ENCODE data around the gene RBFOX2. TPM values are rescaled to one million over a fixed set of nuclear protein-coding genes. Genes with fewer than 3 reads are reported as not detected.

Gene RBFOX2
- total and polyA plus RNA-seq, 2 of the 13 experiments (the other 11 are each of a cell fraction or from before 2014, with no cell fraction given), result 37.3 to 40.4 TPM

DNA sequence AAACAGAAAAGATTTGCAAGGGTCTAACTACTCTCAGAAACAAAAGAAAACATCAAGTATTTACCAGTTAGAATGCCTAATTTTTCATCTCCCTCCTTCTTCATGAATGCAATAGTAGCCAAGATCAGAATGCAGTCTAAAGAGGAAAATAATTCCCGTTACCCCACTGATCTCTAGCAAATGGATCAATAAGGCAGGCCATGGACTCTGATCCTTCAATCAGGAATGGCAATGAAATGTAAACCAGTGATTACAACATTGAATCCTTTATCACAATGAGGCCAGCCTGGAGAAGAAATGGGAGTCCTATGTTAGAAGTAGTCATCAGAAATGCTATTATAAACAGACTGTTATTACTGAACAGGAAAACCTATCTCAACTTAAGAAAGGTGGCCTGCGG is 204.4 kb downstream of the RBFOX2 start (continued):
- TF ChIP-seq, protein P1, sequence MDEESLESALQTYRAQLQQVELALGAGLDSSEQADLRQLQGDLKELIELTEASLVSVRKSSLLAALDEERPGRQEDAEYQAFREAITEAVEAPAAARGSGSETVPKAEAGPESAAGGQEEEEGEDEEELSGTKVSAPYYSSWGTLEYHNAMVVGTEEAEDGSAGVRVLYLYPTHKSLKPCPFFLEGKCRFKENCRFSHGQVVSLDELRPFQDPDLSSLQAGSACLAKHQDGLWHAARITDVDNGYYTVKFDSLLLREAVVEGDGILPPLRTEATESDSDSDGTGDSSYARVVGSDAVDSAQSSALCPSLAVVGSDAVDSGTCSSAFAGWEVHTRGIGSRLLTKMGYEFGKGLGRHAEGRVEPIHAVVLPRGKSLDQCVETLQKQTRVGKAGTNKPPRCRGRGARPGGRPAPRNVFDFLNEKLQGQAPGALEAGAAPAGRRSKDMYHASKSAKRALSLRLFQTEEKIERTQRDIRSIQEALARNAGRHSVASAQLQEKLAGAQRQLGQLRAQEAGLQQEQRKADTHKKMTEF (CRISPR knock-in tag; IDR thresholded peaks at IDR 0.05), result peak; percentile 50; the same call in 1 of the 2 replicates
- TF ChIP-seq MZF1 (CRISPR knock-in tag; IDR thresholded peaks at IDR 0.05; ENCODE audit: borderline replicate concordance) (no peak), ZFP41 (CRISPR knock-in tag; IDR thresholded peaks at IDR 0.05; ENCODE audit: borderline replicate concordance) (no peak), NR2F6 (IDR thresholded peaks at IDR 0.05) (peak; percentile 48; the same call in 1 of the 2 replicates), NR2F6 (CRISPR knock-in tag; IDR thresholded peaks at IDR 0.05) (peak; percentile 66; the same call in 1 of the 2 replicates), HOXA3 (CRISPR knock-in tag; IDR thresholded peaks at IDR 0.05) (no peak), FOXK2 (IDR thresholded peaks at IDR 0.05) (no peak), ZNF607 (CRISPR knock-in tag; IDR thresholded peaks at IDR 0.05; ENCODE audit: borderline replicate concordance) (no peak), ZNF615 (CRISPR knock-in tag; IDR thresholded peaks at IDR 0.05; ENCODE audit: borderline replicate concordance) (no peak), FOXP1 (IDR thresholded peaks at IDR 0.05) (no peak), FOXP1 (CRISPR knock-in tag; IDR thresholded peaks at IDR 0.05) (peak; percentile 80), ZNF761 (CRISPR knock-in tag; conservative IDR thresholded peaks at IDR 0.05) (no peak), ARNTL (CRISPR knock-in tag; IDR thresholded peaks at IDR 0.05) (no peak), HIVEP1 (CRISPR knock-in tag; IDR thresholded peaks at IDR 0.05) (no peak), ZNF562 (CRISPR knock-in tag; IDR thresholded peaks at IDR 0.05; ENCODE audit: borderline replicate concordance) (no peak)
- TF ChIP-seq, protein P2, sequence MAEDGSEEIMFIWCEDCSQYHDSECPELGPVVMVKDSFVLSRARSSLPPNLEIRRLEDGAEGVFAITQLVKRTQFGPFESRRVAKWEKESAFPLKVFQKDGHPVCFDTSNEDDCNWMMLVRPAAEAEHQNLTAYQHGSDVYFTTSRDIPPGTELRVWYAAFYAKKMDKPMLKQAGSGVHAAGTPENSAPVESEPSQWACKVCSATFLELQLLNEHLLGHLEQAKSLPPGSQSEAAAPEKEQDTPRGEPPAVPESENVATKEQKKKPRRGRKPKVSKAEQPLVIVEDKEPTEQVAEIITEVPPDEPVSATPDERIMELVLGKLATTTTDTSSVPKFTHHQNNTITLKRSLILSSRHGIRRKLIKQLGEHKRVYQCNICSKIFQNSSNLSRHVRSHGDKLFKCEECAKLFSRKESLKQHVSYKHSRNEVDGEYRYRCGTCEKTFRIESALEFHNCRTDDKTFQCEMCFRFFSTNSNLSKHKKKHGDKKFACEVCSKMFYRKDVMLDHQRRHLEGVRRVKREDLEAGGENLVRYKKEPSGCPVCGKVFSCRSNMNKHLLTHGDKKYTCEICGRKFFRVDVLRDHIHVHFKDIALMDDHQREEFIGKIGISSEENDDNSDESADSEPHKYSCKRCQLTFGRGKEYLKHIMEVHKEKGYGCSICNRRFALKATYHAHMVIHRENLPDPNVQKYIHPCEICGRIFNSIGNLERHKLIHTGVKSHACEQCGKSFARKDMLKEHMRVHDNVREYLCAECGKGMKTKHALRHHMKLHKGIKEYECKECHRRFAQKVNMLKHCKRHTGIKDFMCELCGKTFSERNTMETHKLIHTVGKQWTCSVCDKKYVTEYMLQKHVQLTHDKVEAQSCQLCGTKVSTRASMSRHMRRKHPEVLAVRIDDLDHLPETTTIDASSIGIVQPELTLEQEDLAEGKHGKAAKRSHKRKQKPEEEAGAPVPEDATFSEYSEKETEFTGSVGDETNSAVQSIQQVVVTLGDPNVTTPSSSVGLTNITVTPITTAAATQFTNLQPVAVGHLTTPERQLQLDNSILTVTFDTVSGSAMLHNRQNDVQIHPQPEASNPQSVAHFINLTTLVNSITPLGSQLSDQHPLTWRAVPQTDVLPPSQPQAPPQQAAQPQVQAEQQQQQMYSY (CRISPR knock-in tag; IDR thresholded peaks at IDR 0.05), result no peak
- TF ChIP-seq, protein P3, sequence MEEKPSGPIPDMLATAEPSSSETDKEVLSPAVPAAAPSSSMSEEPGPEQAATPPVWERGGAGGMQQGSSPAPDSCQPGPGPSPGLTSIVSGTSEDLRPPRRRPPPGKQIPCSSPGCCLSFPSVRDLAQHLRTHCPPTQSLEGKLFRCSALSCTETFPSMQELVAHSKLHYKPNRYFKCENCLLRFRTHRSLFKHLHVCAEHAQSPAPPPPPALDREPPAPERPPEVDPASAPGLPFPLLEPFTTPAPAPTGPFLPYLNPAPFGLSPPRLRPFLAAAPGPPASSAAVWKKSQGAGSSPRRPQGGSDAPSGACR (CRISPR knock-in tag; IDR thresholded peaks at IDR 0.05), result 0 out of 2 replicates have a peak, but pooled peaks have one; percentile 46
- TF ChIP-seq, protein P4, sequence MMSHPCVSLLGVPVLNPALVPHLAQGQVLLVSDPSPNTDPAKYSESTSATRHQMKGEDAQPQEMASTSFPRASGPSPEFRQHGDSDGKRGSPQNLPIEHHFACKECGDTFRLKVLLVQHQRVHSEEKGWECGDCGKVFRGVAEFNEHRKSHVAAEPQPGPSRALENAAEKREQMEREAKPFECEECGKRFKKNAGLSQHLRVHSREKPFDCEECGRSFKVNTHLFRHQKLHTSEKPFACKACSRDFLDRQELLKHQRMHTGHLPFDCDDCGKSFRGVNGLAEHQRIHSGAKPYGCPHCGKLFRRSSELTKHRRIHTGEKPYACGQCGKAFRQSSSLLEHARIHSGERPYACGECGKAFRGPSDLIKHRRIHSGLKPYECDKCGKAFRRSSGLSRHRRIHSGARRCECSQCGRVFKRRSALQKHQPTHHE (CRISPR knock-in tag; IDR thresholded peaks at IDR 0.05; ENCODE audit: borderline replicate concordance), result no peak
- TF ChIP-seq, protein P5, sequence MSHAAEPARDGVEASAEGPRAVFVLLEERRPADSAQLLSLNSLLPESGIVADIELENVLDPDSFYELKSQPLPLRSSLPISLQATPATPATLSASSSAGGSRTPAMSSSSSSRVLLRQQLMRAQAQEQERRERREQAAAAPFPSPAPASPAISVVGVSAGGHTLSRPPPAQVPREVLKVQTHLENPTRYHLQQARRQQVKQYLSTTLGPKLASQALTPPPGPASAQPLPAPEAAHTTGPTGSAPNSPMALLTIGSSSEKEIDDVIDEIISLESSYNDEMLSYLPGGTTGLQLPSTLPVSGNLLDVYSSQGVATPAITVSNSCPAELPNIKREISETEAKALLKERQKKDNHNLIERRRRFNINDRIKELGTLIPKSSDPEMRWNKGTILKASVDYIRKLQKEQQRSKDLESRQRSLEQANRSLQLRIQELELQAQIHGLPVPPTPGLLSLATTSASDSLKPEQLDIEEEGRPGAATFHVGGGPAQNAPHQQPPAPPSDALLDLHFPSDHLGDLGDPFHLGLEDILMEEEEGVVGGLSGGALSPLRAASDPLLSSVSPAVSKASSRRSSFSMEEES (CRISPR knock-in tag; IDR thresholded peaks at IDR 0.05), result no peak
- TF ChIP-seq, protein P6, sequence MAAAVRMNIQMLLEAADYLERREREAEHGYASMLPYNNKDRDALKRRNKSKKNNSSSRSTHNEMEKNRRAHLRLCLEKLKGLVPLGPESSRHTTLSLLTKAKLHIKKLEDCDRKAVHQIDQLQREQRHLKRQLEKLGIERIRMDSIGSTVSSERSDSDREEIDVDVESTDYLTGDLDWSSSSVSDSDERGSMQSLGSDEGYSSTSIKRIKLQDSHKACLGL (CRISPR knock-in tag; IDR thresholded peaks at IDR 0.05), result no peak
- TF ChIP-seq, protein P7, sequence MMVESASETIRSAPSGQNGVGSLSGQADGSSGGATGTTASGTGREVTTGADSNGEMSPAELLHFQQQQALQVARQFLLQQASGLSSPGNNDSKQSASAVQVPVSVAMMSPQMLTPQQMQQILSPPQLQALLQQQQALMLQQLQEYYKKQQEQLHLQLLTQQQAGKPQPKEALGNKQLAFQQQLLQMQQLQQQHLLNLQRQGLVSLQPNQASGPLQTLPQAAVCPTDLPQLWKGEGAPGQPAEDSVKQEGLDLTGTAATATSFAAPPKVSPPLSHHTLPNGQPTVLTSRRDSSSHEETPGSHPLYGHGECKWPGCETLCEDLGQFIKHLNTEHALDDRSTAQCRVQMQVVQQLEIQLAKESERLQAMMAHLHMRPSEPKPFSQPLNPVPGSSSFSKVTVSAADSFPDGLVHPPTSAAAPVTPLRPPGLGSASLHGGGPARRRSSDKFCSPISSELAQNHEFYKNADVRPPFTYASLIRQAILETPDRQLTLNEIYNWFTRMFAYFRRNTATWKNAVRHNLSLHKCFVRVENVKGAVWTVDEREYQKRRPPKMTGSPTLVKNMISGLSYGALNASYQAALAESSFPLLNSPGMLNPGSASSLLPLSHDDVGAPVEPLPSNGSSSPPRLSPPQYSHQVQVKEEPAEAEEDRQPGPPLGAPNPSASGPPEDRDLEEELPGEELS (CRISPR knock-in tag; IDR thresholded peaks at IDR 0.05), result peak; percentile 80
